ENCODE measurements around the gene TTLL5. TPM values are rescaled to one million over a fixed set of nuclear protein-coding genes. Genes with fewer than 3 reads are reported as not detected.

Gene TTLL5
- total and polyA plus RNA-seq, 9 of the 15 experiments (the other 6 are each of a cell fraction or from before 2014, with no cell fraction given) = 4.1 to 18.9 (median 12.6) TPM

DNA sequence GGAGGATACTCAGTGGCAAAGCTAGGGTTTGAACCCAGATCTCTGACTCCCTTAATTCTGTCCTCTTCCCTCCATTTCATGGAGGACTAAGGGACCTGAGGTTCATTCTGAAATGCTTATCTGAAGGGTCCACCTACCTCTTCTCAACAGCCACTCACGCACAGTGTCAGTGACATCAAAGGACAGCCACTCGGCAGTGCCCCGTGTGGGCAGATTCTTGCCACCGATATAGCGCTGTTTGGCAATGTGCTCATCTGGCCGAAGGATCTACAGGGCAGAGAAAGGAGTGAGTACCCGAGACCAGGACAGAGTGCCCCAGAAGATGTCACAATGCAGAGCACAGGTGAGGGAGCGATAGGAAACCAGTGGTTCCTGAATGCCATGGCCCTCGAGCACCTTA is 309.9 kb downstream of the TTLL5 start (continued):
- TF ChIP-seq ZBTB40 (IDR thresholded peaks at IDR 0.05) (no peak), ZBTB40 (CRISPR knock-in tag; IDR thresholded peaks at IDR 0.05) (no peak), RBM25 (IDR thresholded peaks at IDR 0.05; ENCODE audit: low read depth, low read length, severe bottlenecking) (no peak)
